GM19239 (cell line): ENCODE measurements around the gene CCDC121.
A peak's percentile ranks its signal among the peaks of the same experiment; 100 is the strongest.

Experiments used
- DNase-seq: peaks from one replicate; pipeline ENCODE4 v3.0.0; 2011; ENCODE audit warnings: low spot score; ENCODE audit not compliant: insufficient read length
- FAIRE-seq: peaks from 2 replicates; lab custom pipeline; 2011; peaks lifted over from hg19 to GRCh38; lab: Jason Lieb, UNC

Gene CCDC121

DNA sequence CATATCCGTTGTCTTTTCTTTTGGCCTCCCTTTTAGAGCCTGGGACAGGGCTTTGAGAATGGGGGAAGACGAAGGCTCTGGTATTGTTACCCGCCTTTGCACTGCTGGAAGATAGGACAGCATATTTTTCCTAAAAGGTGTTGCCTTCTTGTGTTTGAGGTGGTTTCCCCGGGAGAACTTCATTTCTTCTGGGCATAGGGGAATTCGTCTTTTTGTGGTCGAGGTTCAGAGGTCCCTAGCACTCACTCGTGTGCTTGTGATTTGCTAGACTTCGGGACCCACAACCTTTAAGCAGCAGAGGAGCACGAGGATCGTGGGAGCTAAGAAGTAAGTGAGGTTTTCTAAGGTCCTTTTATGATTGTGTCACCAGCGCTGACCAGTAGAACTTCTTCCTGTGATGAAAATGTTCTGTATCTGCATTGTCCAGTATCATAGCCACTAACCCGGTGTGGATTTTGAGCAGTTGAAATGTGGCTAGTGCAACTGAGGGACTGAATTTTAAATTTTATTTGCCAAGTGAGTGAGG, 45.4 kb downstream of the CCDC121 start:
- peak; percentile 64 for FAIRE-seq
- no peak for DNase-seq

DNA sequence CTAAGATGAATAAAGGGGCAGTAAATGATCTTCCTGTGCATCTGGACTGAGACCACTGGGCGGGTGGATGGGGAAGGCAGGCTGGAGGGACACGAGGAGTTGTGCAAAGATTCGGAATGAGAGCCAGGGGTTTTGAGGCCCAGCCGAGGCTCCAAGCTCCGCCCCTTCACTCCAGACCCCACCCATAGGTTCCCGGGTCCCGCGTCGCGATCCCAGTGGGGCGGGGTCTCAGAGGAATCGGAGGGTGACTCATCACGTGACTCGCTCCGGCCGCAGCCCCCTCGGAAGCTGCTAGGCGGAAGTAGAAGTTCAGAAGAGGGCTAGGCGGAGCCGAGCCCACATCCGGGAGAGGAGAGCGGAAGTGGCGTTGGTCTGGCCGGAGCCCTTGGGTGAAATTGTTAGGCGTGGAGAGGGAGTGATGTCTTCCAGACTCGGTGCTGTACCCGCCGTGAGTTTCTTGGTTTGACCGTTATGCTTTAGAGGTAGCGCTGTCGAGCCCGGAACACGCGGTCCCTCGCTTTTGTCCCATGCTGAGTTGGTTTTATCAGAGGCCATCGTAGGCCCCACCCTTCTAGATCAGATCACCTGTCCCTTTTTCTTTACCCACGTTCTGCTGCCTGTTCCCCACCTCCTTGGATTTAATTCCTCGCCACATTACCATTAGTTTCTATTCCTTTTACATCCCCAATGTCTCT, 46.0 kb downstream of the CCDC121 start, which contains the start of gene ZNF512:
TSS of gene ZNF512 (plus strand) at position 348 of the 695 bp plus-strand sequence. CDS start at position 419, 71 bp downstream.
- FAIRE-seq (peak; percentile 98), DNase-seq (peak; percentile 79)

GRCh38 chr2:27582129-27582694, 46.6 kb downstream of the CCDC121 start:
- DNase-seq (no peak), FAIRE-seq (no peak)

DNA sequence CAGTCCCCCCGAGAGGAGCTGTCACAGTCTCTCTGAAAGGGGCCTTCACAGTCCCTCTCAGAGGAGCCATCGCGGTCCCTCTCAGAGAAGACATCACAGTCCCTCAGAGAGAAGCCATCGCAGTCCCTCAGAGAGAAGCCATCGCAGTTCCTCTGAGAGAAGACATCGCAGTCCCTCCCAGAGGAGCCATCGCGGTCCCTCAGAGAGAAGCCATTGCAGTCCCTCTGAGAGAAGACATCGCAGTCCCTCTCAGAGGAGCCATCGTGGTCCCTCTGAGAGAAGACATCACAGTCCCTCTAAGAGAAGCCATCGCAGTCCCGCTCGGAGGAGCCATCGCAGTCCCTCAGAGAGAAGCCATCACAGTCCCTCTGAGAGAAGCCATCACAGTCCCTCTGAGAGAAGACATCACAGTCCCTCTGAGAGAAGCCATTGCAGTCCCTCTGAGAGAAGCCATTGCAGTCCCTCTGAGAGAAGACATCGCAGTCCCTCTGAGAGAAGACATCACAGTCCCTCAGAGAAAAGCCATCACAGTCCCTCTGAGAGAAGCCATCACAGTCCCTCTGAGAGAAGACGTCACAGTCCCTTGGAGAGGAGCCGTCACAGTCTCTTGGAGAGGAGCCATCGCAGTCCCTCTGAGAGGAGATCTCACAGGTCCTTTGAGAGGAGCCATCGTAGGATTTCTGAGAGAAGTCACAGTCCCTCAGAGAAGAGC, 47.2 kb downstream of the CCDC121 start:
- FAIRE-seq (no peak), DNase-seq (no peak)
